Panc1 (cell line): ENCODE results near the gene GNAT1.

ENCODE experiments used
- CTCF ChIP-seq: fragments of 450-650 bp; IDR thresholded peaks from 2 replicates; pipeline ENCODE4 v1.5.1; 2017; ENCODE audit warnings: mild to moderate bottlenecking
- POLR2AphosphoS5 ChIP-seq: IDR thresholded peaks from 2 replicates; pipeline ENCODE4 v1.6.1; 2012; ENCODE audit warnings: mild to moderate bottlenecking, low read depth, low read length, moderate library complexity
- TCF7L2 ChIP-seq: IDR thresholded peaks from 2 replicates; pipeline ENCODE4 v1.6.1; 2011; ENCODE audit warnings: mild to moderate bottlenecking, low read depth, low read length, inconsistent platforms

- TF ChIP-seq CTCF (no peak), TCF7L2 (no peak), POLR2AphosphoS5 (no peak)
These were observed 50.4 kb downstream of the GNAT1 start for GRCh38 chr3:50241713-50242380.
